ENCODE results near the gene CFAP45. TPM values are rescaled to one million over a fixed set of nuclear protein-coding genes. Genes with fewer than 3 reads are reported as not detected.

The CFAP45 gene
- total and polyA plus RNA-seq, 2 experiments from 2014 or later: not detected

DNA sequence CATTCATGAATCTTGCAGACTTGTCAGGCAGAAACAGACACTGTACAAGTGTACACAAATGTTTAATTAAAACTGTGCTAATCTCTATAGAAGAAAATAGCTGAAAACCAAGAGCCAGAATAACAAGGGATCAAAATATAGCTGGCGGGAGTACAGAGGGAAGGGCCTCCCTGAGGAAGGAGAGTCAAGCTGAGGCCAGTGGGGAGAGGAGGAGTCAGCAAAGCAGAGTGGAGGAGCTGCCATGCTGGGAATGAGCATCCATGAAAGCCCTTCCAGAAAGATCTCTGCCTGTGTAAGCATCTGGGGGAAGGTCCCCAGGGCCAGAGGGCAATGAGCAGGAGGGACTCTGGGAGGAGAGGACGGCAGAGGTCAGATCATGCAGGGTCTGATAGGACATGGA, 58.2 kb downstream of the CFAP45 start:
- Histone ChIP-seq H3K27ac (no peak overlapping the region), H3K4me3 (no peak overlapping the region), H3K4me1 (ENCODE audit: low read depth) (no peaks in the 10 kb centered on the region), H3K36me3 (no peaks in the 10 kb centered on the region), H3K9me3 (ENCODE audit: low read depth) (no peaks in the 10 kb centered on the region), H3K27me3 (peaks cover 4% of the 10 kb centered on the region)
- DNase-seq (ENCODE audit: low read depth in 1 of 2, low spot score in 1 of 2): peak in 1 of 2 donors; percentile 19
- TF ChIP-seq, protein P1, sequence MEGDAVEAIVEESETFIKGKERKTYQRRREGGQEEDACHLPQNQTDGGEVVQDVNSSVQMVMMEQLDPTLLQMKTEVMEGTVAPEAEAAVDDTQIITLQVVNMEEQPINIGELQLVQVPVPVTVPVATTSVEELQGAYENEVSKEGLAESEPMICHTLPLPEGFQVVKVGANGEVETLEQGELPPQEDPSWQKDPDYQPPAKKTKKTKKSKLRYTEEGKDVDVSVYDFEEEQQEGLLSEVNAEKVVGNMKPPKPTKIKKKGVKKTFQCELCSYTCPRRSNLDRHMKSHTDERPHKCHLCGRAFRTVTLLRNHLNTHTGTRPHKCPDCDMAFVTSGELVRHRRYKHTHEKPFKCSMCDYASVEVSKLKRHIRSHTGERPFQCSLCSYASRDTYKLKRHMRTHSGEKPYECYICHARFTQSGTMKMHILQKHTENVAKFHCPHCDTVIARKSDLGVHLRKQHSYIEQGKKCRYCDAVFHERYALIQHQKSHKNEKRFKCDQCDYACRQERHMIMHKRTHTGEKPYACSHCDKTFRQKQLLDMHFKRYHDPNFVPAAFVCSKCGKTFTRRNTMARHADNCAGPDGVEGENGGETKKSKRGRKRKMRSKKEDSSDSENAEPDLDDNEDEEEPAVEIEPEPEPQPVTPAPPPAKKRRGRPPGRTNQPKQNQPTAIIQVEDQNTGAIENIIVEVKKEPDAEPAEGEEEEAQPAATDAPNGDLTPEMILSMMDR (IDR thresholded peaks at IDR 0.05; ENCODE audit: low read depth, low read length): no peak

DNA sequence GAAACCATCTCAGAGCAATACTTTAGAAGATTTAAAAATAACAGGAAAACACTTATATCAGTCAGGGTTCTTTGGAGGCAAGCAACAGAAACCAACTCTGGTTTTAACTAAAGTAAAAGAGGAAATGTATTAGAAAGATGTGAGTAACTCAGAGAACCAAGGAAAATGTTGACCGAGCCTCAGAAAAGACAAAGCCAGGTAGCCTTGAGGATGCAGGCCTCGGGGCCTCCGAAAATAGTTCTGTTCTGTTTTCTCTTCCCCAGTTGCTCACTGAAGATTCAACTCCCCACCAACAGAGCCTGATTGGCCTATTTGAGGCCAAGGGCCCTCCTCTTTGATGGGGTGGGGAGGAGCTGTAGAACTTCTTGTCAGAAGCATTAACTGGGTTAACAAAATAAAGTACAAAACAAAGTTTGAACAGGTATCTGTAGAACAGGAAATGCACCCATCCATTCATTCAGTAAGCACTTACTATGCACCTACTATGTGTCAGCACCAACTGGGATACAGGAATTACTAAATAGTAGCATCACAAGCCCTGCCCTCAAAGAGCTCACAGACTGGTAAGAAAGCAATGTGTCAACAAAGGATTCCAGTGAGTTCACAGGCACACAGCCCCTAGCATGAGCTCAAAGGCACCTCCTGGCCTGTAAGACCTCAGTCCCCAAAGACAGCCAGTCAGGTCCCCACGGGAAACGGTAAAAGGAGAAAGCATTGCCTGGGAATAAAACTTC, 60.7 kb downstream of the CFAP45 start:
- H3K36me3 ChIP-seq: no peaks in the 10 kb centered on the region
- peaks cover 2% of the 10 kb centered on the region for H3K27me3 ChIP-seq
- no peak for DNase-seq (ENCODE audit: low read depth in 1 of 2, low spot score in 1 of 2)
- no peak overlapping the region for H3K4me3 ChIP-seq
- H3K27ac ChIP-seq: no peak overlapping the region
- H3K9me3 ChIP-seq (ENCODE audit: low read depth): no peaks in the 10 kb centered on the region
- TF ChIP-seq, protein P1 (IDR thresholded peaks at IDR 0.05; ENCODE audit: low read depth, low read length): no peak
- H3K4me1 ChIP-seq (ENCODE audit: low read depth): no peaks in the 10 kb centered on the region

DNA sequence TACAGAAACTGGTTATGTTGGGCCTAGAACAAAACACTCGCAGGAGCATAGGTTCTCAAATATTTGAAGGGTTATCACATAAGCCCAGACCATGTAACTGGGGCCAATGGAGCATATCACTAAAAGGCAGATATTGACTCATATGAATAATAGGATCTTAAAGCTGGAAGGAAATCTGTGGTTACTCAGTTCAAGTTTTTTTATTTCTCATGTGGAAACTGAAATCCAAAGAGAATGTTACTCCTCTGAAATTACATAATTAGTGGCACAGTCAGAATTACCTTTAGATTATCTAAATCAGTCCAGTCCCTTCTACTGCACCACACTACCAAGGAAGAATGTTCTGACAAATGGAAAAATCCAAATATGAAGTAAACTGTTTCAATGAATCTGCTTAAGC, 61.2 kb downstream of the CFAP45 start:
- Histone ChIP-seq H3K36me3 (no peaks in the 10 kb centered on the region), H3K4me1 (ENCODE audit: low read depth) (no peaks in the 10 kb centered on the region), H3K27ac (no peak overlapping the region), H3K4me3 (no peak overlapping the region), H3K27me3 (no peaks in the 10 kb centered on the region), H3K9me3 (ENCODE audit: low read depth) (no peaks in the 10 kb centered on the region)
- TF ChIP-seq, protein P1 (IDR thresholded peaks at IDR 0.05; ENCODE audit: low read depth, low read length): no peak
- DNase-seq (ENCODE audit: low read depth in 1 of 2, low spot score in 1 of 2): no peak

DNA sequence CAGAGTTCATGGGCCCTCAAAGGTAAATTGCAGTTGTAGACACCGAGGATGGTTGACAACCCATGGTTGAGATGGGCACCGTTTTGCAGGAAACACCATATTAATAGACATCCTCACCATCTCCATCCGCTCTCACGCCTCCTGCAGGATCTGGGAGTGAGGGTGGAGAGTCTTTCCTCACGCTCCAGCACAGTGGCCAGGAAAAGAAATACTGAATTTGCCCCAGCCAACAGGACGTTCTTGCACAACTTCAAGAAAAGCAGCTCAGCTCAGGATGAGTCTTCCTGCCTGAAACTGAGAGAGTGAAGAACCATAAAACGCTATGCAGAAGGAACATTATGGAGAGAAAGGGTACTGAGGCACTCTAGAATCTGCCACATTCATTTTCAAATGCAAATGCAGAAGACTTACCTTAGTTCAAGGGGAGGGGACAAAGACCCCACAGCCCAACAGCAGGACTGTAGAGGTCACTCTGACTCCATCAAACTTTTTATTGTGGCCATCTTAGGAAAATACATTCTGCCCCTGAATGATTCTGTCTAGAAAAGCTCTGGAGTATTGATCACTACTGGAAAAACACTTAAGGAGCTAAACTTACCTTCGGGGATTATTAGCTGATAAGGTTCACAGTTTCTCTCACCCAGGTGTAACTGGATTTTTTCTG, 64.0 kb downstream of the CFAP45 start:
- DNase-seq (ENCODE audit: low read depth in 1 of 2, low spot score in 1 of 2): peak in 1 of 2 donors; percentile 20
- Histone ChIP-seq H3K4me1 (ENCODE audit: low read depth) (no peaks in the 10 kb centered on the region), H3K9me3 (ENCODE audit: low read depth) (no peaks in the 10 kb centered on the region), H3K36me3 (no peaks in the 10 kb centered on the region), H3K4me3 (no peak overlapping the region), H3K27me3 (no peaks in the 10 kb centered on the region), H3K27ac (no peak overlapping the region)
- TF ChIP-seq, protein P1 (IDR thresholded peaks at IDR 0.05; ENCODE audit: low read depth, low read length): peak; percentile 19

DNA sequence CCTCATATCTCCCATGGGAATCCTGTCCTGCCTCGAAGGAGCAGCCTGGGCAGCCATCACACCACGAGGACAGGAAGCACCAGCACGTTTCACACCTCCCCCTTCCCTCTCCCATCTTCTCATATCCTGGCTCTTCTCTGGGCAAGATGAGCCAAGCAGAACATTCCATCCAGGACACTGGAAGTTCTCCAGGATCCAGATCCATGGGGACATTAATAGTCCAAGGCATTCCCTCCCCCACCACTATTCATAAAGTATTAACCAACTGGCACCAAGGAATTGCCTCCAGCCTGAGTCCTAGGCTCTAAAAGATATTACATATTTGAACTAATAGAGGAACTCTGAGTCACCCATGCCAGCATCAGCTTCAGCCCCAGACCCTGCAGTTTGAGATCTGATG, 64.6 kb downstream of the CFAP45 start:
- no peak overlapping the region for H3K4me3 ChIP-seq
- TF ChIP-seq, protein P1 (IDR thresholded peaks at IDR 0.05; ENCODE audit: low read depth, low read length): no peak
- DNase-seq (ENCODE audit: low read depth in 1 of 2, low spot score in 1 of 2): no peak

More for the DNA sequence above, 64.6 kb downstream of the CFAP45 start:
- Histone ChIP-seq H3K27me3 (no peaks in the 10 kb centered on the region), H3K9me3 (ENCODE audit: low read depth) (no peaks in the 10 kb centered on the region), H3K4me1 (ENCODE audit: low read depth) (no peaks in the 10 kb centered on the region), H3K27ac (no peak overlapping the region), H3K36me3 (no peaks in the 10 kb centered on the region)
